HCT116 (cell line): ENCODE results near the gene GNG13.

Source experiments
- ATF3 ChIP-seq: IDR thresholded peaks from 2 replicates; pipeline ENCODE4 v1.6.1; 2012
- CEBPB ChIP-seq: IDR thresholded peaks from 2 replicates; pipeline ENCODE4 v1.6.1; 2012; ENCODE audit warnings: low read depth
- CTCF ChIP-seq, 3 experiments: fragments of 200-600 bp in 1 of 3; sonication (generic) in 1 of 3; IDR thresholded peaks in 2 of 3; conservative IDR thresholded peaks in 1 of 3; 2 replicates each; pipeline ENCODE4 v1.5.1; 2012 to 2017; ENCODE audit warnings: low read depth in 2 of 3, low read length in 2 of 3, antibody characterized with exemption in 1 of 3, borderline replicate concordance in 1 of 3, control low read depth in 1 of 3, mild to moderate bottlenecking in 1 of 3, mixed read lengths in 1 of 3, mixed run types in 1 of 3, moderate library complexity in 1 of 3; ENCODE audit not compliant: insufficient read depth in 1 of 3
- EGR1 ChIP-seq: IDR thresholded peaks from 2 replicates; pipeline ENCODE4 v1.6.1; 2012; ENCODE audit warnings: low read depth
- ELF1 ChIP-seq: IDR thresholded peaks from 2 replicates; pipeline ENCODE4 v1.6.1; 2012; ENCODE audit warnings: low read depth, borderline replicate concordance
- EZH2 ChIP-seq: fragments of 200-600 bp; sonication (generic); IDR thresholded peaks from 2 replicates; pipeline ENCODE4 v1.6.1; 2017; ENCODE audit warnings: antibody characterized with exemption, mixed run types
- JUND ChIP-seq: IDR thresholded peaks from 2 replicates; pipeline ENCODE4 v1.6.1; 2012
- POLR2A ChIP-seq: IDR thresholded peaks from 2 replicates; pipeline ENCODE4 v1.7.0; 2011; ENCODE audit warnings: borderline replicate concordance; ENCODE audit not compliant: insufficient read depth, insufficient read length; ENCODE audit errors: extremely low read depth
- POLR2AphosphoS5 ChIP-seq: IDR thresholded peaks from 2 replicates; pipeline ENCODE4 v1.6.1; 2011; ENCODE audit warnings: mild to moderate bottlenecking, low read depth, low read length, moderate library complexity
- SP1 ChIP-seq: IDR thresholded peaks from 2 replicates; pipeline ENCODE4 v1.6.1; 2012; ENCODE audit warnings: low read depth
- SRF ChIP-seq: IDR thresholded peaks from 2 replicates; pipeline ENCODE4 v1.6.1; 2012; ENCODE audit warnings: low read depth
- ZBTB33 ChIP-seq: IDR thresholded peaks from 2 replicates; pipeline ENCODE4 v1.6.1; 2011; ENCODE audit warnings: mild to moderate bottlenecking, low read length, moderate library complexity; ENCODE audit not compliant: insufficient replicate concordance; ENCODE audit errors: extremely low read depth
- ZFX ChIP-seq: fragments of 450-650 bp; IDR thresholded peaks from 2 replicates; pipeline ENCODE4 v1.6.1; 2017
- ZNF274 ChIP-seq: fragments of 200-500 bp; sonication (Bioruptor generic); IDR thresholded peaks from 2 replicates; pipeline ENCODE4 v1.6.1; 2014; ENCODE audit warnings: mild to moderate bottlenecking, low read depth, low read length, inconsistent platforms

- TF ChIP-seq POLR2A: no peak
- no peak for TF ChIP-seq CTCF (IDR thresholded peaks at IDR 0.05 in 2 of 3, conservative IDR thresholded peaks at IDR 0.05 in 1 of 3; ENCODE audit: borderline replicate concordance in 1 of 3, insufficient read depth in 1 of 3, low read depth in 2 of 3, low read length in 2 of 3)
- no peak for TF ChIP-seq POLR2AphosphoS5
- TF ChIP-seq CEBPB: no peak
- no peak for TF ChIP-seq EZH2
- no peak for TF ChIP-seq JUND
- no peak for TF ChIP-seq ZNF274
- TF ChIP-seq SP1: no peak
- TF ChIP-seq ZBTB33: no peak
- TF ChIP-seq EGR1: no peak
- TF ChIP-seq ZFX: no peak
- no peak for TF ChIP-seq ELF1
- TF ChIP-seq ATF3: no peak
- TF ChIP-seq SRF: no peak
Measured at GRCh38 chr16:776824-777223, 23.7 kb downstream of the GNG13 start.
